DMS153 (cell line): ENCODE measurements around the gene GRIN3B.

Experiments
- DNase-seq: peaks from one replicate; lab custom pipeline; 2025; lab: John Stamatoyannopoulos, UW

The GRIN3B gene

GRCh38 chr19:1007399-1008251 is 7.4 kb downstream of the GRIN3B start:
- DNase-seq = no peak

- no peak for DNase-seq
Measured at GRCh38 chr19:1008268-1009040, 8.2 kb downstream of the GRIN3B start.

- DNase-seq = no peak
Measured at GRCh38 chr19:1009041-1009980, 9.1 kb downstream of the GRIN3B start.

- no peak for DNase-seq
Measured at GRCh38 chr19:1009981-1010538, 9.8 kb downstream of the GRIN3B start.

GRCh38 chr19:1010586-1011510 is 10.6 kb downstream of the GRIN3B start:
- no peak for DNase-seq

- DNase-seq = no peak
Measured at GRCh38 chr19:1011831-1012333, 11.7 kb downstream of the GRIN3B start.

- no peak for DNase-seq
Measured at GRCh38 chr19:1012334-1012733, 12.1 kb downstream of the GRIN3B start.

- DNase-seq = no peak
Measured at GRCh38 chr19:1013218-1013617, 13.0 kb downstream of the GRIN3B start.

- no peak for DNase-seq
Measured at GRCh38 chr19:1014161-1015060, 14.2 kb downstream of the GRIN3B start.

- DNase-seq = no peak
Measured at GRCh38 chr19:1015061-1015781, 15.0 kb downstream of the GRIN3B start.

GRCh38 chr19:1015782-1016646 is 15.8 kb downstream of the GRIN3B start:
- DNase-seq = no peak

GRCh38 chr19:1016647-1017114 is 16.5 kb downstream of the GRIN3B start:
- no peak for DNase-seq

- no peak for DNase-seq
Measured at GRCh38 chr19:1017115-1017905, 17.1 kb downstream of the GRIN3B start.

GRCh38 chr19:1017906-1018305 is 17.7 kb downstream of the GRIN3B start:
- DNase-seq = no peak

GRCh38 chr19:1018393-1018792 is 18.2 kb downstream of the GRIN3B start:
- DNase-seq = no peak

GRCh38 chr19:1018932-1019615 is 18.9 kb downstream of the GRIN3B start:
- no peak for DNase-seq
